ENCODE data around the gene SLC46A1.

- TF ChIP-seq CTCF (conservative IDR thresholded peaks at IDR 0.05; ENCODE audit: low read length) (no peak), EZH2phosphoT487 (IDR thresholded peaks at IDR 0.05; ENCODE audit: borderline replicate concordance, low read depth, low read length) (no peak)
Observed at GRCh38 chr17:28385406-28385805, 20.6 kb downstream of the SLC46A1 start.
